Gastroesophageal sphincter (tissue), 4 donors: ENCODE data around the gene SFSWAP. TPM values are rescaled to one million over a fixed set of nuclear protein-coding genes. Genes with fewer than 3 reads are reported as not detected.

Experiments
- ATAC-seq: fragments of 150-250 bp; one replicate; pipeline ENCODE4 v1.9.1; 2016; ENCODE audit warnings: mild to moderate bottlenecking, moderate library complexity
- H3K27ac ChIP-seq, 4 donors: fragments of 200-600 bp; sonication (generic) in 3 of 4; 1 replicate in 3 of 4; 2 replicates in 1 of 4; pipeline ENCODE4 v1.5.1; 2016 to 2019
- H3K27me3 ChIP-seq: fragments of 200-600 bp; sonication (generic); one replicate; pipeline ENCODE4 v1.5.1; 2019
- H3K36me3 ChIP-seq, 2 donors: fragments of 200-600 bp; sonication (generic); one replicate each; pipeline ENCODE4 v1.5.1; 2019; ENCODE audit warnings: control low read depth in 1 of 2
- H3K4me1 ChIP-seq, 3 donors: fragments of 200-600 bp; sonication (generic); 1 replicate in 2 of 3; 2 replicates in 1 of 3; pipeline ENCODE4 v1.5.1; 2016 to 2019; ENCODE audit warnings: control low read depth in 2 of 3
- H3K4me3 ChIP-seq, 2 donors: fragments of 200-600 bp; sonication (generic); one replicate each; pipeline ENCODE4 v1.5.1; 2019; ENCODE audit warnings: mild to moderate bottlenecking in 1 of 2, moderate library complexity in 1 of 2
- H3K9me3 ChIP-seq, 3 donors: fragments of 200-600 bp; sonication (generic); one replicate each; pipeline ENCODE4 v1.5.1; 2017 to 2019; ENCODE audit warnings: control low read depth in 2 of 3
- CTCF ChIP-seq, 4 experiments: fragments of 200-600 bp in 2 of 4; fragments of 450-650 bp in 2 of 4; sonication (generic) in 1 of 4; IDR thresholded peaks; one replicate each; pipeline ENCODE4 v1.5.1; 2017 to 2019; ENCODE audit warnings: antibody characterized with exemption in 4 of 4, mild to moderate bottlenecking in 2 of 4, moderate library complexity in 2 of 4
- EP300 ChIP-seq: sonication (generic); formaldehyde crosslinking; IDR thresholded peaks from one replicate; pipeline ENCODE4 v1.6.1; 2017; ENCODE audit warnings: antibody characterized with exemption, mild to moderate bottlenecking
- POLR2A ChIP-seq, 2 donors: fragments of 450-650 bp; IDR thresholded peaks; one replicate each; pipeline ENCODE4 v1.6.1; 2017; ENCODE audit warnings: antibody characterized with exemption in 2 of 2, mild to moderate bottlenecking in 2 of 2, moderate library complexity in 1 of 2
- POLR2AphosphoS5 ChIP-seq: sonication (generic); formaldehyde crosslinking; IDR thresholded peaks from one replicate; pipeline ENCODE4 v1.6.1; 2017; ENCODE audit warnings: antibody characterized with exemption
- WGBS, 2 donors: methylation state at CpG; one replicate each; pipeline ENCODE4 v1.1.5; 2018; ENCODE audit warnings: low coverage in 1 of 2; 5-methylcytosine and 5-hydroxymethylcytosine counted together
- total RNA-seq, 4 donors: library from RNA; depleted of rRNA; stranded (reverse); fragments of >200 nt; gene quantifications; one replicate each; pipeline ENCODE4 v1.1.0, GENCODE V29; 2016

Gene SFSWAP
- total RNA-seq, 4 donors from 2014 or later, result 22.4 to 50.4 (median 32.5) TPM

GRCh38 chr12:131682510-131682895, 28.4 kb upstream of the SFSWAP start:
- no peaks in the 10 kb centered on the region for H3K9me3 ChIP-seq
- H3K27ac ChIP-seq, result no peak overlapping the region
- H3K4me3 ChIP-seq, result no peak overlapping the region
- peaks cover 58% of the 10 kb centered on the region for H3K27me3 ChIP-seq
- H3K36me3 ChIP-seq, result no peaks in the 10 kb centered on the region
- H3K4me1 ChIP-seq, result no peaks in the 10 kb centered on the region
- no peak for ATAC-seq
- TF ChIP-seq EP300, result no peak
- TF ChIP-seq POLR2A (IDR thresholded peaks at IDR 0.05), result no peak
- TF ChIP-seq POLR2AphosphoS5, result no peak
- TF ChIP-seq CTCF (IDR thresholded peaks at IDR 0.05), result no peak
- WGBS, 2 donors, result 20 to 88% methylated on average over 1 to 3 of the region's 10 CpGs

- Histone ChIP-seq H3K4me1 (no peaks in the 10 kb centered on the region), H3K27ac (no peak overlapping the region), H3K27me3 (peaks cover 57% of the 10 kb centered on the region), H3K9me3 (no peaks in the 10 kb centered on the region), H3K36me3 (no peaks in the 10 kb centered on the region), H3K4me3 (no peak overlapping the region)
- 40% methylated on average over 1 of the region's 17 CpGs; no CpG with 5 or more reads in 1 of the 2 donors for WGBS, 2 donors
- TF ChIP-seq POLR2AphosphoS5 (no peak), EP300 (no peak), POLR2A (IDR thresholded peaks at IDR 0.05) (no peak), CTCF (IDR thresholded peaks at IDR 0.05) (no peak)
- ATAC-seq, result no peak
Observed at GRCh38 chr12:131683266-131684014, 27.4 kb upstream of the SFSWAP start.

- TF ChIP-seq POLR2A (IDR thresholded peaks at IDR 0.05) (no peak), EP300 (no peak), POLR2AphosphoS5 (no peak), CTCF (IDR thresholded peaks at IDR 0.05) (no peak)
- Histone ChIP-seq H3K36me3 (no peaks in the 10 kb centered on the region), H3K27me3 (peaks cover 56% of the 10 kb centered on the region), H3K9me3 (no peaks in the 10 kb centered on the region), H3K4me1 (no peaks in the 10 kb centered on the region), H3K27ac (no peak overlapping the region), H3K4me3 (no peak overlapping the region)
- ATAC-seq, result no peak
- 78 to 82% methylated on average over 4 to 19 of the region's 26 CpGs for WGBS, 2 donors
Observed at GRCh38 chr12:131684015-131684725, 26.7 kb upstream of the SFSWAP start.

- TF ChIP-seq POLR2AphosphoS5, result no peak
- no peak for TF ChIP-seq EP300
- TF ChIP-seq POLR2A (IDR thresholded peaks at IDR 0.05), result no peak
- no peak for TF ChIP-seq CTCF (IDR thresholded peaks at IDR 0.05)
- Histone ChIP-seq H3K27ac (no peak overlapping the region), H3K4me3 (no peak overlapping the region), H3K36me3 (no peaks in the 10 kb centered on the region), H3K9me3 (no peaks in the 10 kb centered on the region), H3K4me1 (no peaks in the 10 kb centered on the region), H3K27me3 (peaks cover 67% of the 10 kb centered on the region)
- WGBS, 2 donors, result 74% methylated on average over 2 of the region's 15 CpGs; no CpG with 5 or more reads in 1 of the 2 donors
- ATAC-seq, result no peak
Observed at GRCh38 chr12:131687346-131688125, 23.4 kb upstream of the SFSWAP start.
